Measurements from ENCODE around the gene H6PD.

The H6PD gene

GRCh38 chr1:9309080-9309479, 74.5 kb downstream of the H6PD start:
- no peak for TF ChIP-seq CTCF (IDR thresholded peaks at IDR 0.05; ENCODE audit: low read depth, low read length, missing control alignments)
- DNase-seq (ENCODE audit: extremely low read depth, low read depth) = no peak
- H3K4me3 ChIP-seq (replicated peaks; ENCODE audit: low read depth, low read length) = no peak overlapping the region

GRCh38 chr1:9309991-9310390, 75.4 kb downstream of the H6PD start:
- H3K4me3 ChIP-seq (replicated peaks; ENCODE audit: low read depth, low read length) = no peak overlapping the region
- no peak for DNase-seq (ENCODE audit: extremely low read depth, low read depth)
- no peak for TF ChIP-seq CTCF (IDR thresholded peaks at IDR 0.05; ENCODE audit: low read depth, low read length, missing control alignments)

- no peak for DNase-seq (ENCODE audit: extremely low read depth, low read depth)
- TF ChIP-seq CTCF (IDR thresholded peaks at IDR 0.05; ENCODE audit: low read depth, low read length, missing control alignments) = no peak
- no peak overlapping the region for H3K4me3 ChIP-seq (replicated peaks; ENCODE audit: low read depth, low read length)
Measured at GRCh38 chr1:9311029-9311428, 76.5 kb downstream of the H6PD start.

- TF ChIP-seq CTCF (IDR thresholded peaks at IDR 0.05; ENCODE audit: low read depth, low read length, missing control alignments) = no peak
- no peak for DNase-seq (ENCODE audit: extremely low read depth, low read depth)
- H3K4me3 ChIP-seq (replicated peaks; ENCODE audit: low read depth, low read length) = no peak overlapping the region
Measured at GRCh38 chr1:9311479-9311878, 76.9 kb downstream of the H6PD start.

GRCh38 chr1:9312168-9312720, 77.7 kb downstream of the H6PD start:
- TF ChIP-seq CTCF (IDR thresholded peaks at IDR 0.05; ENCODE audit: low read depth, low read length, missing control alignments) = no peak
- no peak overlapping the region for H3K4me3 ChIP-seq (replicated peaks; ENCODE audit: low read depth, low read length)
- no peak for DNase-seq (ENCODE audit: extremely low read depth, low read depth)

- TF ChIP-seq CTCF (IDR thresholded peaks at IDR 0.05; ENCODE audit: low read depth, low read length, missing control alignments) = no peak
- no peak overlapping the region for H3K4me3 ChIP-seq (replicated peaks; ENCODE audit: low read depth, low read length)
- no peak for DNase-seq (ENCODE audit: extremely low read depth, low read depth)
Measured at GRCh38 chr1:9313576-9313975, 79.0 kb downstream of the H6PD start.

- no peak for TF ChIP-seq CTCF (IDR thresholded peaks at IDR 0.05; ENCODE audit: low read depth, low read length, missing control alignments)
- no peak overlapping the region for H3K4me3 ChIP-seq (replicated peaks; ENCODE audit: low read depth, low read length)
- no peak for DNase-seq (ENCODE audit: extremely low read depth, low read depth)
Measured at GRCh38 chr1:9314111-9314510, 79.5 kb downstream of the H6PD start.

Measured in HFF-Myc (cell line).